GM23338 (cell line): ENCODE results near the gene ST8SIA4. TPM values are rescaled to one million over a fixed set of nuclear protein-coding genes. Genes with fewer than 3 reads are reported as not detected.

ENCODE experiments used
- ATAC-seq: fragments of 200-7000 bp; cut with Tn5 transposase; 3 replicates; pipeline ENCODE4 v1.9.1; 2020
- DNase-seq: peaks from one replicate; pipeline ENCODE4 v3.0.0-alpha.2; 2015; ENCODE audit warnings: low spot score
- H2AFZ ChIP-seq: fragments of 200-600 bp; sonication (generic); 2 replicates; pipeline ENCODE4 v1.8.0; 2016; ENCODE audit warnings: antibody characterized with exemption, mild to moderate bottlenecking, moderate library complexity
- H3F3A ChIP-seq: fragments of 200-600 bp; sonication (generic); replicated peaks from 2 replicates; pipeline ENCODE4 v1.8.0; 2017; ENCODE audit warnings: antibody characterized with exemption, mixed run types, low read depth
- H3K27ac ChIP-seq: fragments of 200-600 bp; sonication (generic); 2 replicates; pipeline ENCODE4 v1.6.1; 2016; ENCODE audit warnings: low read depth
- H3K27me3 ChIP-seq: fragments of 200-600 bp; sonication (generic); 2 replicates; pipeline ENCODE4 v1.8.0; 2016; ENCODE audit warnings: mild to moderate bottlenecking, mixed run types, moderate library complexity; ENCODE audit not compliant: insufficient read depth
- H3K36me3 ChIP-seq: fragments of 200-600 bp; sonication (generic); 2 replicates; pipeline ENCODE4 v1.8.0; 2016; ENCODE audit warnings: mild to moderate bottlenecking; ENCODE audit not compliant: insufficient read depth
- H3K4me1 ChIP-seq: fragments of 200-600 bp; sonication (generic); 2 replicates; pipeline ENCODE4 v1.8.0; 2016; ENCODE audit warnings: mild to moderate bottlenecking, moderate library complexity; ENCODE audit not compliant: insufficient read depth
- H3K4me2 ChIP-seq: fragments of 200-600 bp; sonication (generic); 2 replicates; pipeline ENCODE4 v1.7.1; 2017; ENCODE audit warnings: mixed run types
- H3K4me3 ChIP-seq: fragments of 200-600 bp; sonication (generic); 2 replicates; pipeline ENCODE4 v1.6.1; 2016; ENCODE audit warnings: mixed run types
- H3K79me2 ChIP-seq: fragments of 200-600 bp; sonication (generic); replicated peaks from 2 replicates; pipeline ENCODE4 v1.8.0; 2017; ENCODE audit warnings: mild to moderate bottlenecking; ENCODE audit not compliant: insufficient read depth
- H3K9me2 ChIP-seq: fragments of 200-600 bp; sonication (generic); 2 replicates; pipeline ENCODE4 v1.8.0; 2017; ENCODE audit not compliant: insufficient read depth
- H4K20me1 ChIP-seq: fragments of 200-600 bp; sonication (generic); replicated peaks from 2 replicates; pipeline ENCODE4 v1.8.0; 2017; ENCODE audit warnings: mild to moderate bottlenecking; ENCODE audit not compliant: insufficient read depth
- H3K27ac Mint-ChIP-seq: 2 replicates; pipeline ENCODE4 v1.8.0; 2020; ENCODE audit warnings: inconsistent platforms, mild to moderate bottlenecking, moderate library complexity, mixed read lengths
- H3K27me3 Mint-ChIP-seq: 3 replicates; pipeline ENCODE4 v1.8.0; 2022; ENCODE audit warnings: low read depth, mild to moderate bottlenecking, moderate library complexity, mixed read lengths, inconsistent platforms; ENCODE audit not compliant: insufficient read depth, poor library complexity
- H3K36me3 Mint-ChIP-seq: 3 replicates; pipeline ENCODE4 v1.8.0; 2021; ENCODE audit warnings: low read depth, mild to moderate bottlenecking, inconsistent platforms, moderate library complexity, mixed read lengths
- H3K4me1 Mint-ChIP-seq: 3 replicates; pipeline ENCODE4 v1.8.0; 2020; ENCODE audit warnings: mild to moderate bottlenecking, inconsistent platforms, mixed read lengths
- H3K4me3 Mint-ChIP-seq: 3 replicates; pipeline ENCODE4 v1.8.0; 2021; ENCODE audit warnings: moderate library complexity, mild to moderate bottlenecking, inconsistent platforms, mixed read lengths
- H3K9me3 Mint-ChIP-seq: 3 replicates; pipeline ENCODE4 v1.8.0; 2020; ENCODE audit warnings: moderate library complexity, mild to moderate bottlenecking, inconsistent platforms, mixed read lengths
- EZH2phosphoT487 ChIP-seq: fragments of 200-600 bp; sonication (generic); IDR thresholded peaks from one replicate; pipeline ENCODE4 v1.8.1; 2018; ENCODE audit warnings: antibody characterized with exemption; ENCODE audit not compliant: unreplicated experiment
- NANOG ChIP-seq: IDR thresholded peaks from 2 replicates; pipeline ENCODE4 v1.6.1; 2016; ENCODE audit warnings: antibody characterized with exemption, borderline replicate concordance
- polyA plus RNA-seq: library from polyadenylated mRNA; unstranded; fragments of >200 nt; fragmentation: Nextera tagmentation; extraction: Ambion mirVana; gene quantifications from 2 replicates; pipeline ENCODE4 v1.2.1, GENCODE V29; 2016
- total RNA-seq: library from RNA; depleted of rRNA; stranded (reverse); fragments of >200 nt; shearing (Covaris generic); gene quantifications from 2 replicates; pipeline ENCODE4 v1.2.3, GENCODE V29; 2014
- TF ChIP-seq, protein P1 (sequence below): IDR thresholded peaks from one replicate; pipeline ENCODE4 v1.6.1; 2018; ENCODE audit warnings: antibody characterized with exemption; ENCODE audit not compliant: unreplicated experiment
- TF ChIP-seq, protein P2 (sequence below): IDR thresholded peaks from 2 replicates; pipeline ENCODE4 v1.6.1; 2016; ENCODE audit warnings: antibody characterized with exemption
- TF ChIP-seq, protein P3 (sequence below): fragments of 250-450 bp; sonication (Bioruptor Pico); IDR thresholded peaks from 2 replicates; pipeline ENCODE4 v1.5.0; 2020; ENCODE audit warnings: mild to moderate bottlenecking, moderate library complexity

The ST8SIA4 gene
- total and polyA plus RNA-seq, 2 experiments from 2014 or later = 0.11 to 0.28 TPM

DNA sequence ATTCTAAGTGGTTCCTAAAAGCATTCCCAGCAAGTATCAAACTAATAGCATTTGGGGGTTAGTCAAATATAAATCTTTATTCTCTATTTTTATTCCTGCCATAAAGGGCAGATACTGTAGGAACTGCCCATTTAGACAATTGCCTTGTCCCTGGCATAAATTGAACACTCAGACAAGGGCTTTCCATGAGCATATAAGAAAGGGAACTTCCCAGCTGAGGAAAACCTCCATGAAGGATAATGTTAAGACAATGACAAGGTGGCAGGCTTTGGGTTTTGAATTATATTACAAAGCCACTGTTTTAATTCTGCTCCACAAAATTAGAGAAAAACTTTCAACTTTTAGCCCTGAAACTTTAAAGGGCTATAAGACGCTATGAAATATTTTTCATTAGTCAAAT, 81.3 kb downstream of the ST8SIA4 start:
- H4K20me1 ChIP-seq = no peaks in the 10 kb centered on the region
- peaks cover 13% of the 10 kb centered on the region; the same call in 1 of the 2 replicates for H3K4me1 ChIP-seq
- H3K79me2 ChIP-seq = no peaks in the 10 kb centered on the region
- Mint-ChIP-seq H3K36me3 (no peaks in the 10 kb centered on the region), H3K4me1 (peaks cover 11% of the 10 kb centered on the region; the same call in 2 of the 3 replicates), H3K4me3 (no peak overlapping the region), H3K27ac (no peak overlapping the region), H3K9me3 (no peaks in the 10 kb centered on the region), H3K27me3 (no peaks in the 10 kb centered on the region)
- H3K27ac ChIP-seq = no peak overlapping the region
- no peak for TF ChIP-seq NANOG
- TF ChIP-seq, protein P1, sequence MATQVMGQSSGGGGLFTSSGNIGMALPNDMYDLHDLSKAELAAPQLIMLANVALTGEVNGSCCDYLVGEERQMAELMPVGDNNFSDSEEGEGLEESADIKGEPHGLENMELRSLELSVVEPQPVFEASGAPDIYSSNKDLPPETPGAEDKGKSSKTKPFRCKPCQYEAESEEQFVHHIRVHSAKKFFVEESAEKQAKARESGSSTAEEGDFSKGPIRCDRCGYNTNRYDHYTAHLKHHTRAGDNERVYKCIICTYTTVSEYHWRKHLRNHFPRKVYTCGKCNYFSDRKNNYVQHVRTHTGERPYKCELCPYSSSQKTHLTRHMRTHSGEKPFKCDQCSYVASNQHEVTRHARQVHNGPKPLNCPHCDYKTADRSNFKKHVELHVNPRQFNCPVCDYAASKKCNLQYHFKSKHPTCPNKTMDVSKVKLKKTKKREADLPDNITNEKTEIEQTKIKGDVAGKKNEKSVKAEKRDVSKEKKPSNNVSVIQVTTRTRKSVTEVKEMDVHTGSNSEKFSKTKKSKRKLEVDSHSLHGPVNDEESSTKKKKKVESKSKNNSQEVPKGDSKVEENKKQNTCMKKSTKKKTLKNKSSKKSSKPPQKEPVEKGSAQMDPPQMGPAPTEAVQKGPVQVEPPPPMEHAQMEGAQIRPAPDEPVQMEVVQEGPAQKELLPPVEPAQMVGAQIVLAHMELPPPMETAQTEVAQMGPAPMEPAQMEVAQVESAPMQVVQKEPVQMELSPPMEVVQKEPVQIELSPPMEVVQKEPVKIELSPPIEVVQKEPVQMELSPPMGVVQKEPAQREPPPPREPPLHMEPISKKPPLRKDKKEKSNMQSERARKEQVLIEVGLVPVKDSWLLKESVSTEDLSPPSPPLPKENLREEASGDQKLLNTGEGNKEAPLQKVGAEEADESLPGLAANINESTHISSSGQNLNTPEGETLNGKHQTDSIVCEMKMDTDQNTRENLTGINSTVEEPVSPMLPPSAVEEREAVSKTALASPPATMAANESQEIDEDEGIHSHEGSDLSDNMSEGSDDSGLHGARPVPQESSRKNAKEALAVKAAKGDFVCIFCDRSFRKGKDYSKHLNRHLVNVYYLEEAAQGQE = no peak
- no peak overlapping the region for H2AFZ ChIP-seq
- H3K4me2 ChIP-seq = no peak overlapping the region
- no peaks in the 10 kb centered on the region for H3F3A ChIP-seq
- no peak overlapping the region for H3K4me3 ChIP-seq
- no peaks in the 10 kb centered on the region for H3K9me2 ChIP-seq
- ATAC-seq (no peak), DNase-seq (no peak)
- no peaks in the 10 kb centered on the region for H3K36me3 ChIP-seq
- no peaks in the 10 kb centered on the region for H3K27me3 ChIP-seq

DNA sequence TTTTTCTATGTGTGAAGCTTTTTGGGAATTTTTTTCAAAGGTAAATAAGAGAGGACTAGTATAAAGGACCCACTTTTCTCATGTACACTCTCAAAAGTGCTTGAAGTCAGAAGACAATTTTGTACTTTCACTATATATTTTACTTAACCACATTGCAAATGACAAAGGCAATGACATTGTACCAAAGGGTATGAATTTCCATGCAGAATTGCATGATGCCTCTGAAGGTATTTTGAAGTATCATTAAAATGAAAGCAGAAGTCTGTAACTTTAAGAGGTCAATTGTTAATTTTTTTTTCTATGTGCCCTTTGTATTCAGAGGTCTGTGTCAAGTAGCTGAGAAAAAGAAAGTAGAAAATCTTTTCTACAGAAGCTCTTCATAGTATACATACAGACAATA, 84.7 kb downstream of the ST8SIA4 start:
- Mint-ChIP-seq H3K4me3 (no peak overlapping the region), H3K9me3 (no peaks in the 10 kb centered on the region), H3K36me3 (no peaks in the 10 kb centered on the region), H3K27me3 (no peaks in the 10 kb centered on the region), H3K4me1 (peaks cover 4% of the 10 kb centered on the region; the same call in 2 of the 3 replicates), H3K27ac (no peak overlapping the region)
- Histone ChIP-seq H3K79me2 (no peaks in the 10 kb centered on the region), H3K27me3 (no peaks in the 10 kb centered on the region), H3K27ac (no peak overlapping the region), H3K36me3 (no peaks in the 10 kb centered on the region), H2AFZ (no peak overlapping the region), H4K20me1 (no peaks in the 10 kb centered on the region), H3K4me1 (peaks cover 4% of the 10 kb centered on the region; the same call in 1 of the 2 replicates), H3K9me2 (no peaks in the 10 kb centered on the region), H3K4me3 (no peak overlapping the region), H3K4me2 (no peak overlapping the region), H3F3A (no peaks in the 10 kb centered on the region)
- TF ChIP-seq EZH2phosphoT487 (no peak), NANOG (no peak)
- TF ChIP-seq, protein P2, sequence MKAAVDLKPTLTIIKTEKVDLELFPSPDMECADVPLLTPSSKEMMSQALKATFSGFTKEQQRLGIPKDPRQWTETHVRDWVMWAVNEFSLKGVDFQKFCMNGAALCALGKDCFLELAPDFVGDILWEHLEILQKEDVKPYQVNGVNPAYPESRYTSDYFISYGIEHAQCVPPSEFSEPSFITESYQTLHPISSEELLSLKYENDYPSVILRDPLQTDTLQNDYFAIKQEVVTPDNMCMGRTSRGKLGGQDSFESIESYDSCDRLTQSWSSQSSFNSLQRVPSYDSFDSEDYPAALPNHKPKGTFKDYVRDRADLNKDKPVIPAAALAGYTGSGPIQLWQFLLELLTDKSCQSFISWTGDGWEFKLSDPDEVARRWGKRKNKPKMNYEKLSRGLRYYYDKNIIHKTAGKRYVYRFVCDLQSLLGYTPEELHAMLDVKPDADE = no peak
- TF ChIP-seq, protein P3, sequence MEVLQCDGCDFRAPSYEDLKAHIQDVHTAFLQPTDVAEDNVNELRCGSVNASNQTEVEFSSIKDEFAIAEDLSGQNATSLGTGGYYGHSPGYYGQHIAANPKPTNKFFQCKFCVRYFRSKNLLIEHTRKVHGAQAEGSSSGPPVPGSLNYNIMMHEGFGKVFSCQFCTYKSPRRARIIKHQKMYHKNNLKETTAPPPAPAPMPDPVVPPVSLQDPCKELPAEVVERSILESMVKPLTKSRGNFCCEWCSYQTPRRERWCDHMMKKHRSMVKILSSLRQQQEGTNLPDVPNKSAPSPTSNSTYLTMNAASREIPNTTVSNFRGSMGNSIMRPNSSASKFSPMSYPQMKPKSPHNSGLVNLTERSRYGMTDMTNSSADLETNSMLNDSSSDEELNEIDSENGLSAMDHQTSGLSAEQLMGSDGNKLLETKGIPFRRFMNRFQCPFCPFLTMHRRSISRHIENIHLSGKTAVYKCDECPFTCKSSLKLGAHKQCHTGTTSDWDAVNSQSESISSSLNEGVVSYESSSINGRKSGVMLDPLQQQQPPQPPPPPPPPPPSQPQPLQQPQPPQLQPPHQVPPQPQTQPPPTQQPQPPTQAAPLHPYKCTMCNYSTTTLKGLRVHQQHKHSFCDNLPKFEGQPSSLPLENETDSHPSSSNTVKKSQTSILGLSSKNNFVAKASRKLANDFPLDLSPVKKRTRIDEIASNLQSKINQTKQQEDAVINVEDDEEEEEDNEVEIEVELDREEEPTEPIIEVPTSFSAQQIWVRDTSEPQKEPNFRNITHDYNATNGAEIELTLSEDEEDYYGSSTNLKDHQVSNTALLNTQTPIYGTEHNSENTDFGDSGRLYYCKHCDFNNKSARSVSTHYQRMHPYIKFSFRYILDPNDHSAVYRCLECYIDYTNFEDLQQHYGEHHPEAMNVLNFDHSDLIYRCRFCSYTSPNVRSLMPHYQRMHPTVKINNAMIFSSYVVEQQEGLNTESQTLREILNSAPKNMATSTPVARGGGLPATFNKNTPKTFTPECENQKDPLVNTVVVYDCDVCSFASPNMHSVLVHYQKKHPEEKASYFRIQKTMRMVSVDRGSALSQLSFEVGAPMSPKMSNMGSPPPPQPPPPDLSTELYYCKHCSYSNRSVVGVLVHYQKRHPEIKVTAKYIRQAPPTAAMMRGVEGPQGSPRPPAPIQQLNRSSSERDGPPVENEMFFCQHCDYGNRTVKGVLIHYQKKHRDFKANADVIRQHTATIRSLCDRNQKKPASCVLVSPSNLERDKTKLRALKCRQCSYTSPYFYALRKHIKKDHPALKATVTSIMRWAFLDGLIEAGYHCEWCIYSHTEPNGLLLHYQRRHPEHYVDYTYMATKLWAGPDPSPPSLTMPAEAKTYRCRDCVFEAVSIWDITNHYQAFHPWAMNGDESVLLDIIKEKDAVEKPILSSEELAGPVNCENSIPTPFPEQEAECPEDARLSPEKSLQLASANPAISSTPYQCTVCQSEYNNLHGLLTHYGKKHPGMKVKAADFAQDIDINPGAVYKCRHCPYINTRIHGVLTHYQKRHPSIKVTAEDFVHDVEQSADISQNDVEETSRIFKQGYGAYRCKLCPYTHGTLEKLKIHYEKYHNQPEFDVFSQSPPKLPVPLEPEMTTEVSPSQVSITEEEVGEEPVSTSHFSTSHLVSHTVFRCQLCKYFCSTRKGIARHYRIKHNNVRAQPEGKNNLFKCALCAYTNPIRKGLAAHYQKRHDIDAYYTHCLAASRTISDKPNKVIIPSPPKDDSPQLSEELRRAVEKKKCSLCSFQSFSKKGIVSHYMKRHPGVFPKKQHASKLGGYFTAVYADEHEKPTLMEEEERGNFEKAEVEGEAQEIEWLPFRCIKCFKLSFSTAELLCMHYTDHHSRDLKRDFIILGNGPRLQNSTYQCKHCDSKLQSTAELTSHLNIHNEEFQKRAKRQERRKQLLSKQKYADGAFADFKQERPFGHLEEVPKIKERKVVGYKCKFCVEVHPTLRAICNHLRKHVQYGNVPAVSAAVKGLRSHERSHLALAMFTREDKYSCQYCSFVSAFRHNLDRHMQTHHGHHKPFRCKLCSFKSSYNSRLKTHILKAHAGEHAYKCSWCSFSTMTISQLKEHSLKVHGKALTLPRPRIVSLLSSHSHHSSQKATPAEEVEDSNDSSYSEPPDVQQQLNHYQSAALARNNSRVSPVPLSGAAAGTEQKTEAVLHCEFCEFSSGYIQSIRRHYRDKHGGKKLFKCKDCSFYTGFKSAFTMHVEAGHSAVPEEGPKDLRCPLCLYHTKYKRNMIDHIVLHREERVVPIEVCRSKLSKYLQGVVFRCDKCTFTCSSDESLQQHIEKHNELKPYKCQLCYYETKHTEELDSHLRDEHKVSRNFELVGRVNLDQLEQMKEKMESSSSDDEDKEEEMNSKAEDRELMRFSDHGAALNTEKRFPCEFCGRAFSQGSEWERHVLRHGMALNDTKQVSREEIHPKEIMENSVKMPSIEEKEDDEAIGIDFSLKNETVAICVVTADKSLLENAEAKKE (CRISPR knock-in tag) = no peak
- TF ChIP-seq, protein P1 = no peak
- ATAC-seq = no peak
- DNase-seq = no peak
